OCI-LY1 (cell line): ENCODE measurements around the gene FAM81A.

ENCODE experiments used
- H2AFZ ChIP-seq: fragments of 200-600 bp; sonication (generic), shearing (Covaris generic); 2 replicates; pipeline ENCODE4 v1.6.0; 2014; ENCODE audit warnings: antibody characterized with exemption, mild to moderate bottlenecking, low read length
- H3F3A ChIP-seq: fragments of 200-600 bp; sonication (generic), shearing (Covaris generic); 2 replicates; pipeline ENCODE4 v1.6.0; 2014; ENCODE audit warnings: mild to moderate bottlenecking, antibody characterized with exemption, low read length, moderate library complexity; ENCODE audit not compliant: insufficient read depth
- H3K27ac ChIP-seq: fragments of 200-600 bp; sonication (generic); 2 replicates; pipeline ENCODE4 v1.5.1; 2014; ENCODE audit warnings: low read length, mixed run types, mild to moderate bottlenecking, low read depth; ENCODE audit not compliant: poor library complexity, severe bottlenecking
- H3K27me3 ChIP-seq: fragments of 200-600 bp; sonication (generic); 2 replicates; pipeline ENCODE4 v1.6.0; 2014; ENCODE audit warnings: antibody characterized with exemption, mild to moderate bottlenecking, low read length, moderate library complexity; ENCODE audit not compliant: insufficient read depth
- H3K36me3 ChIP-seq: fragments of 200-600 bp; sonication (generic); 2 replicates; pipeline ENCODE4 v1.6.1; 2014; ENCODE audit warnings: mild to moderate bottlenecking, antibody characterized with exemption, low read length, moderate library complexity, mixed read lengths; ENCODE audit not compliant: insufficient read depth
- H3K4me1 ChIP-seq: fragments of 200-600 bp; sonication (generic); 2 replicates; pipeline ENCODE4 v1.5.1; 2014; ENCODE audit warnings: mild to moderate bottlenecking, low read length, moderate library complexity; ENCODE audit not compliant: insufficient read depth, severe bottlenecking
- H3K4me2 ChIP-seq: fragments of 200-600 bp; sonication (generic), shearing (Covaris generic); 2 replicates; pipeline ENCODE4 v1.6.1; 2014; ENCODE audit warnings: low read length
- H3K4me3 ChIP-seq: fragments of 200-600 bp; sonication (generic); 2 replicates; pipeline ENCODE4 v1.5.1; 2014; ENCODE audit warnings: low read length, low read depth, mild to moderate bottlenecking, mixed read lengths; ENCODE audit not compliant: poor library complexity, severe bottlenecking
- H3K79me2 ChIP-seq: fragments of 200-600 bp; shearing (Covaris generic); 2 replicates; pipeline ENCODE4 v1.6.1; 2016; ENCODE audit warnings: mixed run types, low read length, mixed read lengths; ENCODE audit not compliant: insufficient read depth
- H3K9ac ChIP-seq: fragments of 200-600 bp; sonication (generic), shearing (Covaris generic); 2 replicates; pipeline ENCODE4 v1.6.1; 2014; ENCODE audit warnings: mild to moderate bottlenecking, low read length, mixed read lengths
- H3K9me2 ChIP-seq: fragments of 200-600 bp; sonication (generic), shearing (Covaris generic); 2 replicates; pipeline ENCODE4 v1.6.1; 2014; ENCODE audit warnings: low read depth, mild to moderate bottlenecking, low read length, mixed read lengths
- H3K9me3 ChIP-seq: fragments of 200-600 bp; shearing (Covaris generic); 2 replicates; pipeline ENCODE4 v1.6.1; 2014; ENCODE audit warnings: low read length, mixed read lengths
- H4K20me1 ChIP-seq: fragments of 200-600 bp; sonication (generic), shearing (Covaris generic); 2 replicates; pipeline ENCODE4 v1.6.0; 2016; ENCODE audit warnings: mild to moderate bottlenecking, low read length; ENCODE audit not compliant: insufficient read depth
- EZH2 ChIP-seq: fragments of 200-600 bp; sonication (generic), shearing (Covaris generic); IDR thresholded peaks from 2 replicates; pipeline ENCODE4 v1.8.0; 2017; ENCODE audit warnings: borderline replicate concordance, mixed run types, mild to moderate bottlenecking, antibody characterized with exemption, low read length, moderate library complexity, mixed read lengths
- TF ChIP-seq, protein P1 (sequence below): fragments of 200-600 bp; sonication (generic), shearing (Covaris generic); IDR thresholded peaks from 2 replicates; pipeline ENCODE4 v1.5.1; 2017; ENCODE audit warnings: mild to moderate bottlenecking, antibody characterized with exemption, low read length, moderate library complexity, mixed read lengths

FAM81A gene

DNA sequence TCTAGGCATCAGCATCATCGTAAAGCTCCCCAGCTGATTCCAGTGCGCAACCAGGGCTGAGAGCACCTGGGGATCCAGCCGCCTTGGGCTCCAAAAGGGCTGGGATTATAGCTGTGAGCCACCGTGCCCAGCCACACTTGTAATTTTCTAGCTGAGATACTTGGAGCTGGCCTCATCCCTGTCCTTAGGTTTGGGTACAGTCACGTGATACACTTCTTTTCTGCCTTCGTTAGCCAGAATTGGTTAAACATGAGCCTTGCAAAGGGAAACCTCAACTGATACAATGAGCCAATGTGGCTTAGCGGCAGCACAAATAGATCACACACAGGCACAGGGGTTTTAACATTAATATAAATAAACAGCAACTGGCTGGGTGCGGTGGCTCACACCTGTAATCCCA lies 103.8 kb downstream of the FAM81A start:
- H3K9me2 ChIP-seq = no peaks in the 10 kb centered on the region
- no peak overlapping the region for H3K4me2 ChIP-seq
- TF ChIP-seq, protein P1, sequence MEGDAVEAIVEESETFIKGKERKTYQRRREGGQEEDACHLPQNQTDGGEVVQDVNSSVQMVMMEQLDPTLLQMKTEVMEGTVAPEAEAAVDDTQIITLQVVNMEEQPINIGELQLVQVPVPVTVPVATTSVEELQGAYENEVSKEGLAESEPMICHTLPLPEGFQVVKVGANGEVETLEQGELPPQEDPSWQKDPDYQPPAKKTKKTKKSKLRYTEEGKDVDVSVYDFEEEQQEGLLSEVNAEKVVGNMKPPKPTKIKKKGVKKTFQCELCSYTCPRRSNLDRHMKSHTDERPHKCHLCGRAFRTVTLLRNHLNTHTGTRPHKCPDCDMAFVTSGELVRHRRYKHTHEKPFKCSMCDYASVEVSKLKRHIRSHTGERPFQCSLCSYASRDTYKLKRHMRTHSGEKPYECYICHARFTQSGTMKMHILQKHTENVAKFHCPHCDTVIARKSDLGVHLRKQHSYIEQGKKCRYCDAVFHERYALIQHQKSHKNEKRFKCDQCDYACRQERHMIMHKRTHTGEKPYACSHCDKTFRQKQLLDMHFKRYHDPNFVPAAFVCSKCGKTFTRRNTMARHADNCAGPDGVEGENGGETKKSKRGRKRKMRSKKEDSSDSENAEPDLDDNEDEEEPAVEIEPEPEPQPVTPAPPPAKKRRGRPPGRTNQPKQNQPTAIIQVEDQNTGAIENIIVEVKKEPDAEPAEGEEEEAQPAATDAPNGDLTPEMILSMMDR = no peak
- no peak for TF ChIP-seq EZH2
- H3K36me3 ChIP-seq = no peaks in the 10 kb centered on the region
- H3F3A ChIP-seq = no peaks in the 10 kb centered on the region
- no peaks in the 10 kb centered on the region for H3K9me3 ChIP-seq
- H3K27me3 ChIP-seq = no peaks in the 10 kb centered on the region
- H3K9ac ChIP-seq = no peak overlapping the region
- no peaks in the 10 kb centered on the region for H4K20me1 ChIP-seq
- H3K4me1 ChIP-seq = peaks cover 33% of the 10 kb centered on the region
- no peak overlapping the region for H3K4me3 ChIP-seq
- no peak overlapping the region for H2AFZ ChIP-seq
- H3K79me2 ChIP-seq = no peaks in the 10 kb centered on the region
- no peak overlapping the region for H3K27ac ChIP-seq

DNA sequence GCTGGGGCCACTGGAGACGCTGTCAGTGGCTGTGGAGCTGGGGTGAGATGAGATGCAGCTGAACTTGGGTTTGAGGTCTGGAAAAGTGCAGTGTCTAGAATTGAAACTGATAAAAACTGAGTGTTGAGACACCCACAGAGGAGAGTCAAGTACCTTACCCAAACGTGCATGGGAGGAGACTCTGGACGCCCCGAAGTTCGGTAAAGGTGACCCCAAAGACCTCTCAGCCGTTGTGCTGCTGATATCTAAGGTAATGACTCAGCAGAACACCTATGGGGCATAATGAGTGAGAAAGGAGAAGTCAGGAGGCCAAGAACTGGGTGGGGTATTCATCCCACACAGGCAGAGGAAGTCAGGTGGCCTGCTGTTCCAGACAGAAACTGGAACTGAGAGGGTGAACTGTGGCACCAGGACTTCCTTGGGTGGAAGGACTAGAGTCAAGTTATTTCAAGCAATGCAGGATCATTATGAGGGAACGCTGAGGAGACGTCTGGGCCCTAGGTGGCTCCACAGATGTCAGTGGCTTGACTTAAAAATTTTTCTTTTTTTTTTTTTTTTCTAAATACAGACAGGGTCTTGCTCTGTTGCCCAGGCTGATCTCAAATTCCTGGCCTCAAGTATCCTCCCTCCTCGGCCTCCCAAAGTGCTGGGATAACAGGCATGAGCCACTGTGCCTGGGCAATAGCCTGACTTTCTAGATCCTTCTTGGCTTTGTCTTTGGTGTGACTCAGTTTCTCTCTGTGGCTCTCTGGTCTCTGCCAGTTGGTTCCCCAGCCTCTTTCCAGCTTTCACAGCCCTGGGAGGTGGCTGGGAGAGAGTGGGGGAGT lies 105.9 kb downstream of the FAM81A start:
- no peaks in the 10 kb centered on the region; the same call in 1 of the 2 replicates for H3K36me3 ChIP-seq
- no peak for TF ChIP-seq EZH2
- no peaks in the 10 kb centered on the region for H3F3A ChIP-seq
- no peaks in the 10 kb centered on the region; the same call in 1 of the 2 replicates for H3K27me3 ChIP-seq
- peak overlapping the region; percentile 11; the same call in 1 of the 2 replicates for H3K9ac ChIP-seq
- peak overlapping the region; percentile 18 for H3K27ac ChIP-seq
- H3K4me1 ChIP-seq = peaks cover 23% of the 10 kb centered on the region
- peak overlapping the region; percentile 42 for H3K4me2 ChIP-seq
- no peaks in the 10 kb centered on the region for H3K79me2 ChIP-seq
- H4K20me1 ChIP-seq = no peaks in the 10 kb centered on the region
- no peak overlapping the region for H2AFZ ChIP-seq
- no peaks in the 10 kb centered on the region for H3K9me2 ChIP-seq
- H3K9me3 ChIP-seq = no peaks in the 10 kb centered on the region
- no peak overlapping the region for H3K4me3 ChIP-seq

DNA sequence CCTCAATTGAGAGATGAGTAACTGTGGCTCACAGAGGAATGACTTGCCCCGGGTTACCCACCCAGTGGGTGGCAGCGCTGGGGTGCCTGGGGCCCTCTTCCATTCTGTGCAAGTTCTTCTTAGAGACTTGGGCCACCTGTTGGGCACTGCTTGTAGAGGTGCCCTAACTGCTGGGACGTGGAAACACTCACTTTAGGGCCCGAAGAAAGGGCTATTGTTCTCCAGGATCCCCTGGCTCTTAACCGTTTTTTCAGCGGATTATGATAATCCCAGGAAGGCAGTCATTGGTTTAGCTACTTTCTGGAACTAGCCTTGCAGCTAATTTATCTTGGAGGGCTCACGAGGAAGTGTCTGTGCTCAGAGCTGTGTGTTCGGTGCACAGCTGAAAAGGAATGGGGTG lies 107.6 kb downstream of the FAM81A start:
- H3K79me2 ChIP-seq = no peaks in the 10 kb centered on the region
- H3K9me2 ChIP-seq = no peaks in the 10 kb centered on the region
- no peak overlapping the region for H3K9ac ChIP-seq
- H4K20me1 ChIP-seq = no peaks in the 10 kb centered on the region
- H3K27ac ChIP-seq = no peak overlapping the region
- no peak overlapping the region for H2AFZ ChIP-seq
- H3K4me3 ChIP-seq = no peak overlapping the region
- no peak for TF ChIP-seq EZH2
- peaks cover 18% of the 10 kb centered on the region for H3K4me1 ChIP-seq
- no peaks in the 10 kb centered on the region for H3F3A ChIP-seq
- H3K27me3 ChIP-seq = no peaks in the 10 kb centered on the region; the same call in 1 of the 2 replicates
- no peaks in the 10 kb centered on the region; the same call in 1 of the 2 replicates for H3K36me3 ChIP-seq
- no peaks in the 10 kb centered on the region for H3K9me3 ChIP-seq
- no peak overlapping the region for H3K4me2 ChIP-seq

DNA sequence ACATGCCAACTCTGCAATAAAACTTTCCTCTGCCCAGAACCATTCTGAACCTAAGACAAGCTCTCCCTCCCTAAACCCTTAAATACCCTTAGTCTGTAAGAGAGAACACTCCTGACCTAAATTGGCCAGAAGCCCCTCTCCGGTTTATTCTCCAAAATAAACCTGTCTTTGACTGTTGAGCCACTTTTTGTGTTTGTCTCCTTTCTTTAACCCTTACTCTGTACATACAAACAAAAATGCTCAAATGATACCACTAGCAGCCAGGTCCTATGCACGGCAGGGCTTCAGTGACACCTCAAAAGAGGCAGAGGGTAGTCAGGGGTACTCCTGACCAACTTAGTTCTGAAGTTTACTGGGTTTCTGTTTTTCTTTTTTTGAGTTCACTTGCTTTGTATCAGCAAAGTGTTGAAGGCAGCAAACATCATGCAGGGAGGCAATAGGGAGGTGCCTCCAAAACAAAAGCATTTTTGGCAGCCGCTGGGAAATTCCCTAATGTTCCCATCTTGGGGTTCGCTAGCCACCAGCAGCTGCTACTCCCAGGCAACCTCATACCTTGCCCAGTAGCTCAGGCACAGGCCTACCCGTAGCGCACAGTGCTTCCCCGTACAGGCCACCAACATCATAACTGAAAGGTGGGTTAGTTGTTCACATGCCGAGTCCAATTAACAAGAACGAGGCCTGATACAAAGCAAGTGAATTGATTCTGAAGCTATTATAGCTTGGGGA lies 110.7 kb downstream of the FAM81A start:
- H3K27me3 ChIP-seq = no peaks in the 10 kb centered on the region; the same call in 1 of the 2 replicates
- no peak overlapping the region for H3K27ac ChIP-seq
- no peak overlapping the region for H2AFZ ChIP-seq
- no peak overlapping the region for H3K9ac ChIP-seq
- H3K36me3 ChIP-seq = no peaks in the 10 kb centered on the region; the same call in 1 of the 2 replicates
- no peak for TF ChIP-seq EZH2
- TF ChIP-seq, protein P1 = no peak
- no peak overlapping the region for H3K4me3 ChIP-seq
- H3K9me2 ChIP-seq = no peaks in the 10 kb centered on the region
- no peaks in the 10 kb centered on the region for H3K9me3 ChIP-seq
- H4K20me1 ChIP-seq = no peaks in the 10 kb centered on the region
- no peaks in the 10 kb centered on the region for H3K79me2 ChIP-seq
- no peak overlapping the region for H3K4me2 ChIP-seq
- H3F3A ChIP-seq = no peaks in the 10 kb centered on the region
- H3K4me1 ChIP-seq = peaks cover 7% of the 10 kb centered on the region
